Vagina (tissue), 2 donors: Measurements from ENCODE around the gene SGPP2.

ENCODE experiments used
- POLR2A ChIP-seq, 2 donors: fragments of 450-650 bp; IDR thresholded peaks; one replicate each; pipeline ENCODE4 v1.6.1; 2017; ENCODE audit warnings: antibody characterized with exemption in 2 of 2, mild to moderate bottlenecking in 2 of 2, moderate library complexity in 2 of 2
- POLR2AphosphoS5 ChIP-seq, 2 donors: sonication (generic); formaldehyde crosslinking; IDR thresholded peaks; one replicate each; pipeline ENCODE4 v1.9.0; 2017; ENCODE audit warnings: antibody characterized with exemption in 2 of 2, mild to moderate bottlenecking in 2 of 2, low read depth in 1 of 2; ENCODE audit not compliant: insufficient read depth in 1 of 2
- TF ChIP-seq, protein P1 (sequence below), 3 experiments: fragments of 450-650 bp in 2 of 3; fragments of 200-600 bp in 1 of 3; sonication (generic) in 1 of 3; IDR thresholded peaks; one replicate each; pipeline ENCODE4 v1.5.1; 2017 to 2019; ENCODE audit warnings: antibody characterized with exemption in 3 of 3, mild to moderate bottlenecking in 2 of 3, moderate library complexity in 2 of 3

- TF ChIP-seq, protein P1, sequence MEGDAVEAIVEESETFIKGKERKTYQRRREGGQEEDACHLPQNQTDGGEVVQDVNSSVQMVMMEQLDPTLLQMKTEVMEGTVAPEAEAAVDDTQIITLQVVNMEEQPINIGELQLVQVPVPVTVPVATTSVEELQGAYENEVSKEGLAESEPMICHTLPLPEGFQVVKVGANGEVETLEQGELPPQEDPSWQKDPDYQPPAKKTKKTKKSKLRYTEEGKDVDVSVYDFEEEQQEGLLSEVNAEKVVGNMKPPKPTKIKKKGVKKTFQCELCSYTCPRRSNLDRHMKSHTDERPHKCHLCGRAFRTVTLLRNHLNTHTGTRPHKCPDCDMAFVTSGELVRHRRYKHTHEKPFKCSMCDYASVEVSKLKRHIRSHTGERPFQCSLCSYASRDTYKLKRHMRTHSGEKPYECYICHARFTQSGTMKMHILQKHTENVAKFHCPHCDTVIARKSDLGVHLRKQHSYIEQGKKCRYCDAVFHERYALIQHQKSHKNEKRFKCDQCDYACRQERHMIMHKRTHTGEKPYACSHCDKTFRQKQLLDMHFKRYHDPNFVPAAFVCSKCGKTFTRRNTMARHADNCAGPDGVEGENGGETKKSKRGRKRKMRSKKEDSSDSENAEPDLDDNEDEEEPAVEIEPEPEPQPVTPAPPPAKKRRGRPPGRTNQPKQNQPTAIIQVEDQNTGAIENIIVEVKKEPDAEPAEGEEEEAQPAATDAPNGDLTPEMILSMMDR (IDR thresholded peaks at IDR 0.05) = no peak
- no peak for TF ChIP-seq POLR2AphosphoS5 (IDR thresholded peaks at IDR 0.05; ENCODE audit: insufficient read depth in 1 of 2, low read depth in 1 of 2)
- TF ChIP-seq POLR2A (IDR thresholded peaks at IDR 0.05) = no peak
Observed at GRCh38 chr2:222608081-222608480, 183.7 kb downstream of the SGPP2 start.
